Left ventricle myocardium inferior (tissue), 1 donor: ENCODE results near the gene SVIL. TPM values are rescaled to one million over a fixed set of nuclear protein-coding genes. Genes with fewer than 3 reads are reported as not detected.

Experiments used
- DNase-seq: peaks from one replicate; pipeline ENCODE4 v3.0.0-alpha.2; 2020
- H3K27ac ChIP-seq: fragments of 200-600 bp; replicated peaks from 2 replicates; pipeline ENCODE4 v1.8.0; 2021
- H3K27me3 ChIP-seq: fragments of 200-600 bp; 2 replicates; pipeline ENCODE4 v1.8.0; 2021; ENCODE audit warnings: low read depth
- H3K36me3 ChIP-seq: fragments of 200-600 bp; 2 replicates; pipeline ENCODE4 v1.8.0; 2021
- H3K4me1 ChIP-seq: fragments of 200-600 bp; 2 replicates; pipeline ENCODE4 v1.8.0; 2021
- H3K4me3 ChIP-seq: fragments of 200-600 bp; 2 replicates; pipeline ENCODE4 v1.8.0; 2021; ENCODE audit warnings: mild to moderate bottlenecking, moderate library complexity
- H3K9me3 ChIP-seq: fragments of 200-600 bp; replicated peaks from 2 replicates; pipeline ENCODE4 v1.8.0; 2021
- CTCF ChIP-seq: fragments of 200-600 bp; IDR thresholded peaks from 2 replicates; pipeline ENCODE4 v1.8.0; 2021; ENCODE audit warnings: antibody characterized with exemption, mild to moderate bottlenecking, borderline replicate concordance
- intact Hi-C: fragments of 100-400 bp; cut with micrococcal nuclease; formaldehyde crosslinking; loops from one replicate; pipeline ENCODE4 v1.11.0; 2022
- total RNA-seq: library from RNA; stranded (reverse); fragmentation: NEBNext Ultra II Directional; extraction: Animal tissue kit (Norgen Biotek cat#: 25700); gene quantifications from one replicate; pipeline ENCODE4 v1.2.1, GENCODE V29; 2021
- donor health status: DM: no; HTN: yes; CAD: no; lungs with severe emphysema.

The SVIL gene
- total RNA-seq, 1 donor from 2014 or later: 403 TPM

GRCh38 chr10:29501692-29502091, 133.1 kb downstream of the SVIL start:
- DNase-seq: no peak
- H3K4me3 ChIP-seq: no peak overlapping the region
- intact Hi-C loops: no loop called here
- H3K36me3 ChIP-seq: peaks cover 18% of the 10 kb centered on the region
- TF ChIP-seq CTCF: no peak
- no peaks in the 10 kb centered on the region for H3K9me3 ChIP-seq
- H3K4me1 ChIP-seq: no peaks in the 10 kb centered on the region
- no peaks in the 10 kb centered on the region for H3K27me3 ChIP-seq
- H3K27ac ChIP-seq: no peak overlapping the region

GRCh38 chr10:29499993-29500537, 134.7 kb downstream of the SVIL start:
- Histone ChIP-seq H3K4me1 (no peaks in the 10 kb centered on the region), H3K9me3 (no peaks in the 10 kb centered on the region), H3K27me3 (no peaks in the 10 kb centered on the region), H3K4me3 (no peak overlapping the region), H3K36me3 (peaks cover 18% of the 10 kb centered on the region), H3K27ac (no peak overlapping the region)
- no peak for TF ChIP-seq CTCF
- intact Hi-C loops: no loop called here
- no peak for DNase-seq

GRCh38 chr10:29496341-29497162, 138.2 kb downstream of the SVIL start:
- H3K36me3 ChIP-seq: peaks cover 51% of the 10 kb centered on the region
- H3K4me3 ChIP-seq: no peak overlapping the region
- no peaks in the 10 kb centered on the region for H3K27me3 ChIP-seq
- intact Hi-C loops: no loop called here
- TF ChIP-seq CTCF: peak; percentile 97
- H3K9me3 ChIP-seq: no peaks in the 10 kb centered on the region
- peak; percentile 67 for DNase-seq
- no peak overlapping the region for H3K27ac ChIP-seq
- no peaks in the 10 kb centered on the region for H3K4me1 ChIP-seq

GRCh38 chr10:29495366-29495765, 139.4 kb downstream of the SVIL start:
- no peak for DNase-seq
- Histone ChIP-seq H3K27me3 (no peaks in the 10 kb centered on the region), H3K36me3 (peaks cover 63% of the 10 kb centered on the region), H3K4me1 (no peaks in the 10 kb centered on the region), H3K27ac (no peak overlapping the region), H3K9me3 (no peaks in the 10 kb centered on the region), H3K4me3 (no peak overlapping the region)
- intact Hi-C loops: no loop called here
- TF ChIP-seq CTCF: no peak

GRCh38 chr10:29493697-29494096, 141.1 kb downstream of the SVIL start:
- Histone ChIP-seq H3K36me3 (peaks cover 73% of the 10 kb centered on the region), H3K27me3 (no peaks in the 10 kb centered on the region), H3K4me3 (no peak overlapping the region), H3K9me3 (no peaks in the 10 kb centered on the region), H3K27ac (no peak overlapping the region), H3K4me1 (no peaks in the 10 kb centered on the region)
- intact Hi-C loops: no loop called here
- no peak for DNase-seq
- no peak for TF ChIP-seq CTCF
